HG03025 (cell line): Measurements from ENCODE around the gene AFAP1.

Experiments
- ATAC-seq: cut with Tn5 transposase; IDR thresholded peaks from one replicate; pipeline ENCODE4 v1.9.1; 2021; ENCODE audit warnings: mild to moderate bottlenecking, moderate library complexity; ENCODE audit not compliant: unreplicated experiment, low FRiP score

Gene AFAP1

DNA sequence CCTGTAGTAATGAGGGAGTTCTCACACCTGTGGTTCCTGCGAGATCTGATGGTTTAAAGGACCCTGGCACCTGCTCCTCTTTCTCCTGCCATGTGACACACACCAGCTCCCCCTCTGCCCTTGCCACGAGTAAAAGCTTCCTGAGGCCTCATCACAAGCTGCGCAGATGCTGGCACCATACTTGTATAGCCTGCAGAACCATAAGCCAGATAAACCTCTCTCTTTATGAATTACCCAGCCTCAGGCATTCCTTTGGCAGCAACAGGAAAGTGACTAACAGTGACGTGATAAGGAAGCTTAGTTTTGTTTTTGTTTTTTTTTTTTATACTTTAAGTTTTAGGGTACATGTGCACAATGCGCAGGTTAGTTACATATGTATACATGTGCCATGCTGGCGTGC is 130.9 kb downstream of the AFAP1 start:
- ATAC-seq: no peak

DNA sequence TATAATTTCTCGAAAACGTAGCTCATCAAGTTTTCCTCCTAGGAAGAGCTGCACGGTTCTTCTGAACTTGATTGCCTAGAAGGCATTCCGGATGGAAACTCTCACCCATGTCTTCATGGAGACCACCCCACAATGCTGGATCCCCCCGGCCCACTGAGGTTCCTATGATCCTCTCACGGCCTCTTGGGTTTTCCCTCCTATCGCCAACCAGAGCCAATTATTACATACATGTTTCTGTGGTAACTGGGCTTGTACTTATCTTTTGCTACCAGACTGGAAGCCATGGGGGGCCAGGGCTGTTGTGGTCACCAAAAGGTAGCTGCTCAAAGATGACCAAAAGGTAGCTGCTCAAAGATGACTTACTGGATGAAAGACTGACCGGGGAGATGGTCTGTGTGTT is 131.5 kb downstream of the AFAP1 start:
- no peak for ATAC-seq

DNA sequence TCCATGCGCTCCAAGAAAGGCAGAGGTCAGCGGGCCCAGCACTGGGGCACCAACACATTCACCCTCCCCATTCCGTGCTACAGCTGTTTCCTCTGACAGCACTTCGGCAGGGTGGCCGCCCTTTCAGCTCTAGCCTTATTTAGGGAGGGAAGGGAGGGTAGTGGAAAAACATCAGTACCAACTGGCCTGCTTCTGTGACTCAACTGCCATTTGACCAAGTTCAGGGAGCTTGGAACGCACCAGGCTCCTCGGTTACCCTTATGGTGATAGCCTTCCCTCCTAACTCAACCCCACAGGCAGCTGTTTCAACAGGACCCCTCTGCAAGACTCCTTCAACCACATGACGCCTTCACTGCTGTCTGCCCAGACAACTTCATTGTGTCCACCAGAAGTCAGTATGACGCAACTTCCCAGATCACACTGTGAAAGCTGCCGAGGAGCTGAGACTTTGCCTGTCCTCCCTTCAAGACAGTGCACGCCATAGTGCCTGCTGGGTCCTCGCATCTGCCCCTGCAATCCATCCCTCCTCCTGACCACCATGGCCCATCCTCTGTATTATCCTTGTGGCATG is 132.2 kb downstream of the AFAP1 start:
- no peak for ATAC-seq

DNA sequence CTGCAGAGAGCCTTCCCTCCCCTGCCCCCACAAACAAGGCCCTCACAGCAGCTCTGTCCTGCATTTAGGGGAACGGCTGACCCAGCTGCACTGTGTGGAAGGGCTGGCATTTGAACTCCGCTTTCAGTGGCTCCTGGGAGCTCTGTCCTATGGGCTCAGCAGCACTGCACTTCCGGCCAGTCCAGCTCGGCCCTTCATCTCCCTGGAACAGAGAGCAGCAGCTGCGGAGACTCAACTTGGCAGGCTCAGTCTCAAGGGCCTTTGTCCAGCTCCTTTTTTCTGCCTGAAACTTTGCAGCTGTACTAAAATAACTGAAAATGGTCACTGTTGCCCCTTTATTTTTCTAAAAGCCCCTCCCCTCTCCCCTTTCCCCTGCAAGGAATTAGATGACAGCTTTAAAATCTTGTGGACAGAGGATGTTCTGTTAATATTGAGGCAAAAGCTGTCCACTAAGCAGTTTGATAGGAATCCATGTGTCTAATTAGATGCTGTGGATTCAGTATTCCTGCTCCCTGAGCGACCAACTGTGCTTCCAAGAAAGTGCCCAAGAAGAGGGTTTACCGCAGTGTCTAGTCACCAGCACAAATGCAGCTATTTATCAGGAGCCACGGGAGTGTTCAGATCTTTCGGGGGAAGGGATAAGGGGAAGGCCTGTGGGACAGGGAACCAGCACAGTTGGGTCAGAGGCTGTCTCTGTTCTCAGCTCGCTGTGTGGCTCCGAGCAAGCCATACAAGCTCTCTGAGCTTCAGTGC is 133.1 kb downstream of the AFAP1 start:
- ATAC-seq: no peak

DNA sequence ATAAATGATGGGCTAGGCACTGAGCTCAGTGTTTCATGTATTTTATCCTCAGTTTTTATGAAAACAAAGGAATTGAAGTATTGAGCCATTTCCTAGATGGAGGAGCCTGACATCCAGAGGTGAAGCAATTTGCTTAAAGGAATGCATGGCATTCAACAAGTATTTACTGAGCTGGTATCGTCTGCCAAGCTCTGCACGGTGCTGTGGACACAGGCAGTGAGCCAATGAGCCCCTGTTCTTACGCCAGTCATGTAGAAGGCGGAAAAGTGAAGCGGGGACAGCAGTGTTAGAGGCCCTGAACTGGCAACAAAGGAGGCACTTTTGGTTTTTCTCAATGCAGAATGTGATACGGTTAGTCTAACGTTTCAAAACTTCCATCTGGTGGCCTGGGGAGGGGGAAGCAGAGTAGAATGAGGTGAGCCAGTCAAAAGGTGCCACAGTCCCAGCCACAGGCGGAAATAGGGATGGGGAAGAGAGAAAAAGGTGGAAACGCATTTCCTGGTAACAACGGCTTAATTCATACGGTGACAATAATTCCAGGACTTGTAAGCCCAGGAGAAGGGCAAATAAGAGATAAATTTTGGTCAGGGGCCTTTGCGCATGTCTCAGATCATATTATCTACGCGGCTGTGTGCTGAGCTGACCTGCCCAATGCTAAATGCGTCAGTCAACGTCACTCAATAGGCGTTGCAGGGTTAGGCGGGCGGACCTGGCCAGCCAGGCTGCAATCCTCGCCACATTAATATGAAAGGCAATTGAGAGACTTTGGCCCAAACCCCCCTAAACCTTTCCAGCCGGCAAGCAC is 133.9 kb downstream of the AFAP1 start:
- no peak for ATAC-seq

DNA sequence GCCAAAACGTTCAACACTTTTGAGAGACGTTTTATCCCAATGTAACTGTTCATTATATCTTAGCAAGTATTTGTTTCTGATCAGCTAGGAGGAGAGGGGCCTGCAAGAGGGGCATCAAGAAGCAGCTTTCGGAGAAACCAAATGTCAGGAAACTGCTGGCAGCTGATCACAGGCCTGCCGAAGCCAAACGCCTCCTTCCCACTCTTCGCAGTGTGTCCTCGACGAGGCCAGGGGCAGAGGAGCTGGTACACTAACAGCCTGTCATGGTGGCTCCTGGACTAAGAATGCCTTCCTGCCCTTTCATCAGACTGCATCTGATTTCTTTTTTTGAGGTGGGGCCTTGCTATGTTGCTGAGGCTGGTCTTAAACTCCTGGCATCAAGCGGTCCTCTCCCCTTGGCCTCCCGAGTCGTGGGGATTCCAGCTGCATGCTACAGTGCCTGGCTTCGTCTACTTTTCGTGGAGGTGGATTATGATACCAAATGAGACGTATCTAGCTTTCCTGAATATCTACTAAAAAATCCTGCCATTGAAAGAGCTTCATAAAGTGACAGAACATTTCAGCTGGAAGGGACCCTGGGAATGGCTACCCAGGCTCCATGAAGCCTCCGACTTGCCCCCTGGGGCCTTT is 134.8 kb downstream of the AFAP1 start:
- ATAC-seq: no peak

DNA sequence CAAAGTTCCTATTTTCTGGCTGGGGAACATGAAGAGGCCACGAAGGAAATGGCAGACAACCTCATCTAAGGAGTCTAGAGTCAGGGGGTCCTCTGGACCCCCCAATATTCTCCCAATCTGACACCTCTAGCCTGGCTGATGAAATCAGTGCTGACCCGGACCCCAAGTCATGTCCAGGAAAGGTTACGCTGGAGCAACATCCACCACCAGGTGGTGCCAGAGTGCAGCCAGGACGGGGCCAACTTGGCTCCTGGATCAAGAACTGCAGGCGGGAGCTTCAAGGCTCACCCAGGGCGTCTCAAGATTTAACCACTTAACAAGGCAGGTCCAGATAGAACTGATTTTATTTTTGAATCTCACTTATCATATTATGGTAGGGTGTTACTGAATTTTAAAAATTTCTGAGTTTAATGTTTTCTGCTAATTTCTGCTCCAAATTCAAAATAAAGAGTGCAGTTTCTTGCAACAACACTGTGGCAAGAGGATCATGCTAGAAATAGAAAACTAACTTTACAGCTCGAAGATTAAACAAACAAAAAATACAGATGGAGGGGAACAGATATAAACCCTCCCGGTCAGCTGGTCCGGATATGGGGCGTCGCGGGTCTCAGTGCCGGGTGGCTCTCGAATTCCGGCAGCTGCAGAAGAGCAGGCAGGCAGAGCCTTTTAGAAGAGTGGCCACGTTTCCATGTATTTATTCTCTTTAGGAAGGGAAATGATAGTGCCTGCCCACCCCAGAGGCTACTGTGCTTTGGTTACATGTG is 135.5 kb downstream of the AFAP1 start:
- no peak for ATAC-seq

DNA sequence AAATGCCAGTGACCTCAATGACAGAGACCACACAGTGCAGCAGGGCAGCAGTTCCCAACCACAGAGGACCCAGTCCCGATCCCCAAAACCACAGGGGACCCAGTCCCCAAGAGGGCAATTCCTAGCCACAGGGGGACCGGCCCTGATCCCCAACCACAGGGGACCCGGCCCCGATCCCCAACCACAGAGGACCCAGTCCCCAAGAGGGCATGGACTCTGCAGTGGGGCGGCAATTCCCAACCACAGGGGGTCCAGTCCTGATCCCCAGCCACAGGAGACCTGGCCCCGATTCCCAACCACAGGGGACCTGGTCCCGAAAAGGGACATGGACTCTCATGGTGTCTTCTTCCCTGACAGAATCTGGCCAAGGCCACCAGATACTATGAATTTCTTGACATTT is 136.3 kb downstream of the AFAP1 start:
- no peak for ATAC-seq

DNA sequence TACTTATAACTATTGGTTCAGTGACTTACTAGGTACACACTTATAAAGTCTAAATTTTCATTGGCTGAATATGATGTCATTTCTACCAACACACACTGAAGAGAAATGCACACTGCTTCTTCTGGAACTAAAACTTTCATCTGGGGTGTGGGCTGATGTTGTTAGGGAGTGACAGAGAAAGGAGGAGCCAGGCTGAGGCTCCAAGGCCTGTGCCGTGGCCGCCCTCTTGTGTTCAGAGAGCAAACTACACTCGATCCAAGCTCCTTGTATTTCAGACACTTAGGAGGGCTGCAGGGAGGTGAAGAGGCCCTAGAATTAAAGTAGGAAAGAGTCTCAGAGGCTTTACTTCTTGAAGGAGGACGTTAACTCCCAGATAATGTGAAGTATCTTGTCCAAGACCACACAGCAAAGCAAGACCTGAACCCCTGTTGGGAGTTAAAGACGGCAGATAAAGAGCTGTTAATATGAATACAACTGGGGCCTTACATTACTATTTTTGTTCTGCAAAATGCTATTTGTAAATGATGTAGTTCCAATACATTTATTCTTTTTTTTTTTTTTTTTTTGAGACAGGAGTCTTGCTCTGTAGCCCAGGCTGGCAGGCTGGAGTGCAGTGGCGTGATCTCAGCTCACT is 137.5 kb downstream of the AFAP1 start:
- ATAC-seq: peak; percentile 70

DNA sequence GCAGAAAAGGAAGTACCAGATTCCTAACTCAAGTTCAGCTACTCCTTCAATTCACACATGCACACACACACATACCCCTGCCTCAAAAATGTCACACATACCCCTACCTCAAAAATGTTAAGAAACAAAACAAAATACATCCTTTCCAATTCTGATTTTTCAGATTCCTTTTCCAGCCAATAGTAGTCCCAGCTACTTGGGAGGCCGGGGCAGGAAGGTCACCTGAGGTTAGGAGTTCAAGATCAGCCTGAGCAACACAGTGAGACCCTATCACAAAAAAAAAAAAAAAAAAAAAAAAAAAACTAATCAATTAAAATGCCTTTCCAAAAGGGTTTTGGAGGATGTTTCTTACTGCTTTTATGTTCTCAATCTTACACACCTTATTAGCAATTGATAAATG is 138.0 kb downstream of the AFAP1 start:
- ATAC-seq: no peak

DNA sequence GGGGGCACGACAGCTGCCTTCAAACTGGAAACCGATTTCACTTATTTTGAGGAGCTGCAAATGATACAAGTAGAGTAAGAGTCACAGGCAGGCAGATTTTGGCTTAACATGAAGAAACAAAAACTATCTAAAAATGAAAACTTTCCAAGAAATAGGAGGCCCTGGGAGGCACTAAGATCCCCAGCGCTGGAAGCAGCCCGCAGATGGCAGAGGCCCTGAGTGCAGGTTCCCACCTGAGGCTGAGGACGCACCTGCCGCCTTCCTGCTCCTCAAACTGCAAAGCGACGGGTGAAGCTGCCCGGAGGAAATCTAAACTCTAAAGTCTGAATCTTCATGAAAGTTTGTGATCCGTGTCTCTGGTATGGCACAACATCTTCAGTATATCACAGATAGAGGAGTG is 138.7 kb downstream of the AFAP1 start:
- no peak for ATAC-seq

DNA sequence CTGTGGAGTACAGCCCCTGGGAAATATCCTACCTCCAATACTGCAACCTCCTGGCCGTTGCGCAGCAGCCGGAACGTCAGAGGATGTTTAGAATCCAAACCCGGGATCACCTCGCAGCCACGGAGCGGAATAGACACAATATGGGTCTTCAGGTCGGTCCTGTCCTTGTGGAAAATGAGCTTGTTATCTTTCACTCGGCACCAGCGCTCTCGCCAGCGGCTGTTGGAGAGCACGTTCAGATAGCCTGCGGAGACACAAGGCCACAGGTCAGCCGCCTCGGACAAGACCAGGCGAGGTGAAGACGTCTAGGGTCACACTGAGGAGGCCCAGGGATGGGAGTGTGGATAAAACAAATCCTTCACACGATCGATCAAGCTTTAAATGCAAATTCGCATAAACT is 139.3 kb downstream of the AFAP1 start:
- no peak for ATAC-seq

DNA sequence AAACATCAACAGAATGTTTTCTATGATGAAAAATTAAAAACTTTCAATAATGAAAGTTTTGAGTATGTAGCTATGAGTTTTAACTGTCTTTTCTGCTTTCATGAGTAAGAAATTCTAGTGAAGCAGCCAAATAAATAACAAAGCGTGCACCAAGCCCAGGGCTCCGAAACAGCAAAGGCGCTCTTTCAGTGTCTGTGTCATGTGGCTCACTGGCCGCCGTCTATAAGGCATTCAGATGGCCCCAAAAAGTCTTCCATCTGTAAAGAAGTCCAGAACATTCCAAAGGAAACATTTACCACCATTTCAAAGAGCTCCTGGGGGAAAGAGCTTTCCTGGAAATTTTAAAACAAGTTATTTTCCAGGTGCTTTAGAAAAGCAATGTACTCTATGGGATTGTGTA is 139.9 kb downstream of the AFAP1 start:
- no peak for ATAC-seq

DNA sequence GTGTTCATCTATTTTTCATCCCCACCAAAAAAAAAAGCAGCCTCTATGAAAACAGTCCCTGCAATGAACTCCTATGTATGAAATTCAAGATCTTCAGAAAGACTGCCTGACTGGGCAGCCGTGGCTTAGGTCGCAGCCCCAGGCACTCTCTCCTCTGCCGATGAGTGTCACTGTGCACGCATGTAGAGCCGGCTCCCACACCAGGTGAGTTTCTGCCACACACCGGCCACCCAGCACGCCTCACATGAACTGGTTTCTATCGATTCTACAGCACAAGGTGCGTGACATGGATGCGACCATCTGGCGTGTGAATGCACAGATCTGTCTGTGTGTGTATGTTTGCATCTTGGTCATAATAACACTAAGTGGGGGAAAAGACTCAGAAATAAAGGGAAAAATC is 140.4 kb downstream of the AFAP1 start:
- ATAC-seq: no peak

DNA sequence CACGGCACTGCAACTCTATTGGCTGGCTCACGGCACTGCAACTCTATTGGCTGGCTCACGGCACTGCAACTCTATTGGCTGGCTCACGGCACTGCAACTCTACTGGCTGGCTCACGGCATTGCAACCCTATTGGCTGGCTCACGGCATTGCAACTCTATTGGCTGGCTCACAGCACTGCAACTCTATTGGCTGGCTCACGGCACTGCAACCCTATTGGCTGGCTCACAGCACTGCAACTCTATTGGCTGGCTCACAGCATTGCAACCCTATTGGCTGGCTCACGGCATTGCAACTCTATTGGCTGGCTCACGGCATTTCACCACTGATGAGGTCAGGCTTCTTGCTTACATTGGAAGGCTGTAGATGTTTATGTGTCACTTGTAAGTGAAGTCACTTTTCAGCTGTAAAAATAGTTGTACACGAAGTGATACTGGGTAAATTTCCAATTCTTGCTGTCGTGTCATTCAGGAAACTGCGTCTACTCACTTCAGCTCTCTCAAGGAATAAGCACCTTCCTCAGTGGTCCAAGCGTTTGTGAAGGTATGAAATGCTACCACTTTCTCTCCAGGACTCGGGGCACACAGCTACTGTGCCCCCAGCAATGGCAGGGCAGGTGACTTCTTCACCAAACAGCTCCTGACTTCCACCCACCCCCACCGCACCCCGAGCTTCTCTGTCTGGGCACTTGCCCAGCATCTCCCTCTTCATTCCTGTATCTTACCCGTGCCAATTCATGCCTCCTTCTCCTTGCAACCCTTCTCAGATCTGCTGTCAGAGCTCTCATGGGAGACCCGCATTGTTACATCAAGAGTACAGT is 141.3 kb downstream of the AFAP1 start:
- no peak for ATAC-seq

DNA sequence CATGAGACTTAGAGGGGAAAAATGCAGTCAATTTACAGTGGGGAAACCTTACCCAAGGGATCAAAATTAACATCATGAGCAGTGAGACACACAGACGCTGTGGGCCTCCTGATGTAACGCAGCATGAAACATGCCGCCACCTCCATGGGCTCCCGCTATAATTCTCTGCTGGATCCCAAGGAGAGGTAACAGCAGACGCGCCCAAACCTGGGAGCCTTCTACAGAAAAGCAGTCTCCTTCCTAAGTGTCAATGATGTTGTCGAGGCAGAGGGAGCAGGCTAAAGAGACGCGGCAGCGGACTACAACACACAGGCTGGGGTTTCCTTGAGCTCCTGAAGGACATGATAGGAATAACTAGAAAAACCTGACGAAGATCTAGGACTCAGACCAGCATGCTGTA is 142.3 kb downstream of the AFAP1 start:
- ATAC-seq: no peak

DNA sequence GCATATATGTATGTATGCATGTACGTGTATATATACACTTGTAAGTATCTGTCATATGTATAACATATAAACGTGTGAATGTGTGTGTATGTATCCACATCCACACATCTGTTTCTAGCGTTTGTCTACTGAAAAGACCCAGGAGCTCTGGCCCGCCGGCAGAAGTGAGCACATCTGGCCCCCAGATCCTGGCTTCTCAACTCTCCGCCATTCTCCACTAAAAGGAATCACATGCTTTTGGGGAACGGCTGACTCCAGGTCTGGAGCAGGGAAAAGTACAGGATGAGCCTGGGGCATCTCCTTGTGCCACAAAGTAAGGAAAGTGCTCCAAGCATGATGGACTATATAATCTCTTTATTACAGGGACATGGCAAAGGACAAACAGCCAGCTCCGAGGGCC is 143.7 kb downstream of the AFAP1 start:
- ATAC-seq: no peak

DNA sequence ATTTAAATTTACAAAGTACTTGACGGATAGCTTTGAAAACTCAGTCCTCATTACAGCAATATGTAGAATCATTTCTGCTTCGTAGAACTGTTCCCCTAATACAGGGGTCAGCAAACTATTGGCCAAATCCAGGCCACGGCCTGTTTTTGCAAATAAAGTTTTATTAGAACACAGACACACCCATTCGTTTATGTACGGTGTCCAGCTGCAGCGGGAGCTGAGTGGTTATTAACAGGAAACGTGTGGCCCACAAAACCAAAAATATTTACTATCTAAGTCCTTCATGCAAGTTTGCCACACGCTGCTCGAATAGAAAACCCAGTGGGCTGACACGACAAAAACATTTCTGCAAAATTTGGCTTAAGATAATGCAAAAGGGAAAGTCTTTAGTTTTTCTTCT is 146.5 kb downstream of the AFAP1 start:
- ATAC-seq: no peak

DNA sequence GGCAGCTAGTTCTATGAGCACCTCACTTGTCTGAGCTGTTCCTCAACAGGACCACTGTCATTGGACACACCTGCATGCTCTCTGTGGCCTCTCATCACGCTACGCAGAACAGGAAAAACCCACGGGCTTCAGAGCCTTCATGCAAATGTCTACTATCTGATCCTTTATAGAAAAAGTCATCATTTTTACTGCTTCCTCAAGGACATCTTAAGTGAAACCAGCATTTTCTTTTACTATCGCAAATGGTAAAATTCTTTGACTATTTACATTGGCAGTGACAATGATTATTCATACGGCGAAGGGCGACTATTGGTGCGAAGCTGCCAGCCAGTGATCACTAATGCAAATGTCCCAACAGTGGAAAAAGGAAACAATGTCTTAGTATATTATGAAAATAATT is 147.0 kb downstream of the AFAP1 start:
- ATAC-seq: peak; percentile 74
